Vagina (tissue), 2 donors: ENCODE data around the gene KLC1.

ENCODE experiments used
- POLR2A ChIP-seq, 2 donors: fragments of 450-650 bp; IDR thresholded peaks; one replicate each; pipeline ENCODE4 v1.6.1; 2017; ENCODE audit warnings: antibody characterized with exemption in 2 of 2, mild to moderate bottlenecking in 2 of 2, moderate library complexity in 2 of 2
- TF ChIP-seq, protein P1 (sequence below), 3 experiments: fragments of 450-650 bp in 2 of 3; fragments of 200-600 bp in 1 of 3; sonication (generic) in 1 of 3; IDR thresholded peaks; one replicate each; pipeline ENCODE4 v1.5.1; 2017 to 2019; ENCODE audit warnings: antibody characterized with exemption in 3 of 3, mild to moderate bottlenecking in 2 of 3, moderate library complexity in 2 of 3

GRCh38 chr14:103656031-103656755 is 27.2 kb downstream of the KLC1 start:
- TF ChIP-seq, protein P1, sequence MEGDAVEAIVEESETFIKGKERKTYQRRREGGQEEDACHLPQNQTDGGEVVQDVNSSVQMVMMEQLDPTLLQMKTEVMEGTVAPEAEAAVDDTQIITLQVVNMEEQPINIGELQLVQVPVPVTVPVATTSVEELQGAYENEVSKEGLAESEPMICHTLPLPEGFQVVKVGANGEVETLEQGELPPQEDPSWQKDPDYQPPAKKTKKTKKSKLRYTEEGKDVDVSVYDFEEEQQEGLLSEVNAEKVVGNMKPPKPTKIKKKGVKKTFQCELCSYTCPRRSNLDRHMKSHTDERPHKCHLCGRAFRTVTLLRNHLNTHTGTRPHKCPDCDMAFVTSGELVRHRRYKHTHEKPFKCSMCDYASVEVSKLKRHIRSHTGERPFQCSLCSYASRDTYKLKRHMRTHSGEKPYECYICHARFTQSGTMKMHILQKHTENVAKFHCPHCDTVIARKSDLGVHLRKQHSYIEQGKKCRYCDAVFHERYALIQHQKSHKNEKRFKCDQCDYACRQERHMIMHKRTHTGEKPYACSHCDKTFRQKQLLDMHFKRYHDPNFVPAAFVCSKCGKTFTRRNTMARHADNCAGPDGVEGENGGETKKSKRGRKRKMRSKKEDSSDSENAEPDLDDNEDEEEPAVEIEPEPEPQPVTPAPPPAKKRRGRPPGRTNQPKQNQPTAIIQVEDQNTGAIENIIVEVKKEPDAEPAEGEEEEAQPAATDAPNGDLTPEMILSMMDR (IDR thresholded peaks at IDR 0.05) = no peak
- TF ChIP-seq POLR2A (IDR thresholded peaks at IDR 0.05) = no peak
